ENCODE data around the gene C1orf174.

Gene C1orf174

DNA sequence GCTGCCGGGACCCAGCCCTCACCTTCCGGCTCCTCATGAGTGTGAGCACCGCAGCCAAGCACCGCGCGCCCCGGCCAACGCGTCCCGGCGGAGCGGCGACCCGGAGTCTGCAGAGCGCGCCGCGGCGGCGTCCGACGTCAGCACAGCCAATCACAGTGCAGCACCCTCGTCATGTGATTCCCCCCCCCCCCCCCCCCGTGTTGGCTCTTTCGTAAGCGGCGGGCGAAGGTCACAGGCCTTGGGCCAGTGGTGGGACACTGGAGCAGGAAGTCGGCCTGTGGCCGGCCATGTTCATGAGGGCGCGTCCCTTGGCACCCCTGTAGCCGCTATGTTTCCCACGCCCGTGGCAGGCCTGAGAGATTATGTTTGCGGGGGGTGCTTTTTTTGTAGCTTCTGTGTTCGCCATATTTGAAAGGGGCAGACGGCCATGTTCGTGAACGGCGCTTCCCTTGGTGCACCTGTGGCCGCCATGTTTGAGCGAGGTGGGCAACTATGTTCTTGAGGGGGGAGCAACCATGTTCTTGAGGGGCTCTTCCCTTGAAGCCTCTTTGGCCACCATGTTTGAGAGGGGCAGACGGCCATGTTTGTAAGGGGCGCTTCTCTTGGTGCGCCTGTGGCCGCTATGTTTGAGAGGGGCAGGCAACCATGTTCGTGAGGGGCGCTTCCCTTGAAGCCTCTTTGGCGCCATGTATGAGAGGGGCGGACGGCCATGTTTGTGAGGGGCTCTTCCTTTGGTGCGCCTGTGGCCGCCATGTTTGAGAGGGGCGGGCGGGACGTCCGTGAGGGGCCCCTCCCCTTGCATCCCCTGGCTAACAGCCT lies at the start of gene C1orf174:
Gene C1orf174, minus strand, starts transcription at position 123 of the 819 bp plus-strand sequence. Its CDS starts 86 bp downstream, at position 37.
- DNase-seq (ENCODE audit: low read depth, low spot score): peak; percentile 85
- H3K9me3 ChIP-seq (ENCODE audit: control insufficient read depth, insufficient read depth, low read length): no peaks in the 10 kb centered on the region
- H3K36me3 ChIP-seq (ENCODE audit: control insufficient read depth, insufficient read depth, low read length): no peaks in the 10 kb centered on the region
- no CpG with 5 or more reads among the region's 58 CpGs for WGBS (ENCODE audit: insufficient coverage, insufficient read length)
- H3K4me3 ChIP-seq (ENCODE audit: low read length): peak within 1 kb of the TSS; percentile 86
- H3K27me3 ChIP-seq (ENCODE audit: control insufficient read depth, insufficient read depth, low read length): no peaks in the 10 kb centered on the region
- H3K27ac ChIP-seq (ENCODE audit: low read length): no peak within 1 kb of the TSS
- H3K4me1 ChIP-seq (ENCODE audit: control insufficient read depth, insufficient read depth, low read length): no peaks in the 10 kb centered on the region

GRCh38 chr1:3948344-3948743 lies 48.3 kb upstream of the C1orf174 start:
- Histone ChIP-seq H3K27ac (ENCODE audit: low read length) (no peak overlapping the region), H3K4me1 (ENCODE audit: control insufficient read depth, insufficient read depth, low read length) (no peaks in the 10 kb centered on the region), H3K36me3 (ENCODE audit: control insufficient read depth, insufficient read depth, low read length) (no peaks in the 10 kb centered on the region), H3K27me3 (ENCODE audit: control insufficient read depth, insufficient read depth, low read length) (no peaks in the 10 kb centered on the region), H3K9me3 (ENCODE audit: control insufficient read depth, insufficient read depth, low read length) (peaks cover 31% of the 10 kb centered on the region), H3K4me3 (ENCODE audit: low read length) (no peak overlapping the region)
- no peak for DNase-seq (ENCODE audit: low read depth, low spot score)
- WGBS (ENCODE audit: insufficient coverage, insufficient read length): no CpG with 5 or more reads among the region's 9 CpGs

- Histone ChIP-seq H3K36me3 (ENCODE audit: control insufficient read depth, insufficient read depth, low read length) (no peaks in the 10 kb centered on the region), H3K27ac (ENCODE audit: low read length) (no peak overlapping the region), H3K4me1 (ENCODE audit: control insufficient read depth, insufficient read depth, low read length) (no peaks in the 10 kb centered on the region), H3K4me3 (ENCODE audit: low read length) (no peak overlapping the region), H3K27me3 (ENCODE audit: control insufficient read depth, insufficient read depth, low read length) (no peaks in the 10 kb centered on the region), H3K9me3 (ENCODE audit: control insufficient read depth, insufficient read depth, low read length) (peaks cover 31% of the 10 kb centered on the region)
- no peak for DNase-seq (ENCODE audit: low read depth, low spot score)
- no CpG with 5 or more reads among the region's 22 CpGs for WGBS (ENCODE audit: insufficient coverage, insufficient read length)
These were observed 46.1 kb upstream of the C1orf174 start for GRCh38 chr1:3945916-3946840.

DNA sequence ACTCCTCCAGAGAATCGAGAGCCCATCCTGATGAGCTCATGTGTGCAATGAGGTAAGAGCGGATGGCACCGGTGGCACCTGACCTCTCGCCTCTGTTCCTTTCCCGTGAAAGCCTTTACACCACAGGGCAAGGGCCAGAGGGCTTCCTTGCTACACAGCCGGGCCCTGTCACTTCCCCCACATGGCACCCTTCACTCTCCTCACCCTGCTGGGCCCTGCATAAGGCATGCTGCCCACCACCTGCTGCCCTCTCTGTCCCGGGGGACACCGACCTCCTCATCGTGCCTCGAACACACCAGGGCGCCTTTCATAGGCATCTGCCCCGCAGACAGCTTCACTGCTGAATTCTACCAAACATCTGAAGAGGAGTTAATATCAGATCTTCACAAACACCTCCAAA lies 45.1 kb upstream of the C1orf174 start:
- Histone ChIP-seq H3K27ac (ENCODE audit: low read length) (no peak overlapping the region), H3K36me3 (ENCODE audit: control insufficient read depth, insufficient read depth, low read length) (no peaks in the 10 kb centered on the region), H3K27me3 (ENCODE audit: control insufficient read depth, insufficient read depth, low read length) (no peaks in the 10 kb centered on the region), H3K4me1 (ENCODE audit: control insufficient read depth, insufficient read depth, low read length) (no peaks in the 10 kb centered on the region), H3K4me3 (ENCODE audit: low read length) (no peak overlapping the region), H3K9me3 (ENCODE audit: control insufficient read depth, insufficient read depth, low read length) (peaks cover 32% of the 10 kb centered on the region)
- no CpG with 5 or more reads among the region's 12 CpGs for WGBS (ENCODE audit: insufficient coverage, insufficient read length)
- no peak for DNase-seq (ENCODE audit: low read depth, low spot score)

DNA sequence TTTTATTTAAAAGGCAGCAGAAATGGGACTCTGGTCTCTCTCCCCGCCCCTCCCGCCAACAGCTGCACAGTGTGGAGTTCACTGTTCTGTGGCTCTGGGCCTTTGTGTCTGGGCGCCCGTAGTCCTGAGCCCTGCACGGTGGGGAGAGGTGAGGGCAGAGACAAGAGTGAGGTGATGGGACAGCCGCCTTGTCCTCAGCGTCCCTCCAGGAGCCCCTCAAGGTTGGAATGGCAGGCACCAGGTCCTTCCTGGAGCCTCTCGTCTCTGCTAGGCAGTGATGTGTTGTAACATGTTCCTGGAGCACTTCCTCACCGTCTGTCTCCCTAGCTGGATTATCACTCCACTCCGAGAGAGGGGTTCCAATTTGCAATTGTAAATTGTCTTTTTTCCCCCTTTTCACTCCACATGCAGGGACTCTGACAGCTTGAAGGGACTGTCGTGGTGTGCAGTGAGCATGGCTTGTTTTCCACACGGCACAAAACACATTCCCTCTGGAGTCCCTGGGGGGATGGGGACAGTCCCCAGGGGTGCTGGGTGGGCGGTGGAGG lies 44.6 kb upstream of the C1orf174 start:
- Histone ChIP-seq H3K27me3 (ENCODE audit: control insufficient read depth, insufficient read depth, low read length) (no peaks in the 10 kb centered on the region), H3K9me3 (ENCODE audit: control insufficient read depth, insufficient read depth, low read length) (peaks cover 32% of the 10 kb centered on the region), H3K27ac (ENCODE audit: low read length) (no peak overlapping the region), H3K4me1 (ENCODE audit: control insufficient read depth, insufficient read depth, low read length) (no peaks in the 10 kb centered on the region), H3K36me3 (ENCODE audit: control insufficient read depth, insufficient read depth, low read length) (no peaks in the 10 kb centered on the region), H3K4me3 (ENCODE audit: low read length) (no peak overlapping the region)
- no peak for DNase-seq (ENCODE audit: low read depth, low spot score)
- WGBS (ENCODE audit: insufficient coverage, insufficient read length): no CpG with 5 or more reads among the region's 13 CpGs

DNA sequence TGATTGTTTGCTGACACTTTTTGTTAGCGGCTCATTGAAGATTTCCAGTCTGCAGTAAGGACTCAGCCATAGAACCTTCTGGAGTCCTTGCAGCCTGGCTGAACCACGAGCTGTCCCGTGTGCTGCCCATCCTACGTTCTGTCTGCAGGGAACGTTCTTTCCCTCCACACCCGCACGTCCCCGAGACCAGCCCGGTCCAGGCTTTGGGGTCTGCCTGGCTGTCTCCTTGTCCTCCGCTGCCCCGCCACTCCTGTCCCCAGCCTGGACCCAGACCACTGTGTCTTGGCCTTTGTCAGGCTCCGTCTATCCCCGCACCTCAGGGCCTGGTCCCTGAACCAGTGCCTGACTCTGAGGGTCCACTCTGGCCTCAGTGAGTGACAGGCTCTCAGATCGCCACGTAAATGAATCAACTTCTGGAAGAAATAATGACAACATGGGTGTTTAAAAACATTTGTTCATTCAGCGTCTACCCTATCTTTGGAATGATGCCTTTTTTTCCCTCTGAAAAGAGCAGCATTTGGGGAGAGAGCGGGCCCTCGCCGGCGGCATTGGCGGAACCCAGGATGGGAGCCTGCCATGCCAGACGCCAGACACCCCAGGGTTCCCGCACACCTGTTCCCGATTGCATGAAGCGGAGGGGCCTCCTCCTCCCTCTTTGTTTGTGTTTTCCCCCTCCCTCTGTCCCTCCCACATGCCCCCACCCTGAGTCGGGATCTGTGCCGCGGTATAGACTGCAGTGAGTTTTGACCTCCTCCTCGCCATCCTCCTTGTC lies 43.9 kb upstream of the C1orf174 start:
- no peak for DNase-seq (ENCODE audit: low read depth, low spot score)
- Histone ChIP-seq H3K4me1 (ENCODE audit: control insufficient read depth, insufficient read depth, low read length) (no peaks in the 10 kb centered on the region), H3K9me3 (ENCODE audit: control insufficient read depth, insufficient read depth, low read length) (peaks cover 35% of the 10 kb centered on the region), H3K27me3 (ENCODE audit: control insufficient read depth, insufficient read depth, low read length) (no peaks in the 10 kb centered on the region), H3K27ac (ENCODE audit: low read length) (no peak overlapping the region), H3K4me3 (ENCODE audit: low read length) (no peak overlapping the region), H3K36me3 (ENCODE audit: control insufficient read depth, insufficient read depth, low read length) (no peaks in the 10 kb centered on the region)
- no CpG with 5 or more reads among the region's 29 CpGs for WGBS (ENCODE audit: insufficient coverage, insufficient read length)

DNA sequence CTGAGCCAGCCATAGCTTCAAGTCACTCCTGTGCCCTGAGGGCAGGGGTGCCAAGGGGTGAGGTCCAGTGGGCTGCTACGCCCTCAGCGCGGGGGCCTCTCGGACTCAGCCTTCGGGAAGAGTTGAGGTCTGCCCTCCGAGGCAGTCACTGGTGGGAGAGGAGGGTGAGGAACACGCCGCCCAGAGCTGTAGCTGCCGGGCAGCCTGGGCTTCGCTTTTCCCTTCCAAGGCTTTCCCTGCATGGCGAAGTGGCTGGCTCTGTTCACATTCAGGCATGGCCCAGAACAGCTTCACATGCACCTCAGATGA lies 43.0 kb upstream of the C1orf174 start:
- peaks cover 30% of the 10 kb centered on the region for H3K9me3 ChIP-seq (ENCODE audit: control insufficient read depth, insufficient read depth, low read length)
- H3K27me3 ChIP-seq (ENCODE audit: control insufficient read depth, insufficient read depth, low read length): no peaks in the 10 kb centered on the region
- no CpG with 5 or more reads among the region's 11 CpGs for WGBS (ENCODE audit: insufficient coverage, insufficient read length)
- no peak for DNase-seq (ENCODE audit: low read depth, low spot score)
- H3K27ac ChIP-seq (ENCODE audit: low read length): no peak overlapping the region
- no peaks in the 10 kb centered on the region for H3K36me3 ChIP-seq (ENCODE audit: control insufficient read depth, insufficient read depth, low read length)
- H3K4me1 ChIP-seq (ENCODE audit: control insufficient read depth, insufficient read depth, low read length): no peaks in the 10 kb centered on the region
- H3K4me3 ChIP-seq (ENCODE audit: low read length): no peak overlapping the region

GRCh38 chr1:3942416-3943122 lies 42.5 kb upstream of the C1orf174 start:
- H3K9me3 ChIP-seq (ENCODE audit: control insufficient read depth, insufficient read depth, low read length): peaks cover 25% of the 10 kb centered on the region
- no peak overlapping the region for H3K4me3 ChIP-seq (ENCODE audit: low read length)
- WGBS (ENCODE audit: insufficient coverage, insufficient read length): no CpG with 5 or more reads among the region's 17 CpGs
- no peaks in the 10 kb centered on the region for H3K36me3 ChIP-seq (ENCODE audit: control insufficient read depth, insufficient read depth, low read length)
- no peak overlapping the region for H3K27ac ChIP-seq (ENCODE audit: low read length)
- no peaks in the 10 kb centered on the region for H3K4me1 ChIP-seq (ENCODE audit: control insufficient read depth, insufficient read depth, low read length)
- no peaks in the 10 kb centered on the region for H3K27me3 ChIP-seq (ENCODE audit: control insufficient read depth, insufficient read depth, low read length)
- no peak for DNase-seq (ENCODE audit: low read depth, low spot score)

DNA sequence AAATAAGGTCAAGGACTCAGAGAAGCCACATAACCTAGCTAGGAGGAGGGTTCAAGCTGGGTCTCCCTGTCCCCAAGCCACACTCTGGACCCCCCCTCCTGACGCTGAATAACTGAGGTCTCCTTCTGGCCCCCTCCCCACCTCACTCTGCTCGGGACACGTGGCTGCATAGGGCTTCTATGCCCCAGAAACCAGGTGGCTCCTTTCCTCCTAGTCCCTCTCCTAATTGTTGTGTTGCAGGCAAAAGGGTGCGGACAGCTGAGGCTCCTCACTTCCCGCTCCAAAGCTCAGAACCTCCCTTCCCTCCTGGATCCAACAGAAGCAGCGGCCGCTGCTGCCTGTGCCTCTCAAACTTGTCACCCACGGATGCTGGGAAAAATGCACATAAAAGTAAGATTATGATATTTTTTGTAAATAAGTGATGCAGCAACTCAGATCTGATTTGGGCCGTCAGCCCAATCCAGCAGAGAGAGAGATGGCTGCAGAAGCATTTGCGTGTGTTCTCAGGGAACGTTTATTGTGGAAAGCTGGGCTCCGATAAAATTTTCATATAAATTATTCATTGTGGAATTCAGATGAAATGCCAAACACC lies 40.8 kb upstream of the C1orf174 start:
- Histone ChIP-seq H3K27me3 (ENCODE audit: control insufficient read depth, insufficient read depth, low read length) (no peaks in the 10 kb centered on the region), H3K4me3 (ENCODE audit: low read length) (no peak overlapping the region), H3K27ac (ENCODE audit: low read length) (no peak overlapping the region), H3K36me3 (ENCODE audit: control insufficient read depth, insufficient read depth, low read length) (no peaks in the 10 kb centered on the region), H3K4me1 (ENCODE audit: control insufficient read depth, insufficient read depth, low read length) (no peaks in the 10 kb centered on the region), H3K9me3 (ENCODE audit: control insufficient read depth, insufficient read depth, low read length) (peaks cover 20% of the 10 kb centered on the region)
- no peak for DNase-seq (ENCODE audit: low read depth, low spot score)
- no CpG with 5 or more reads among the region's 12 CpGs for WGBS (ENCODE audit: insufficient coverage, insufficient read length)

All from iPS DF 6.9 (cell line).